GM19455 (cell line): ENCODE measurements around the gene PLBD2.

ENCODE experiments used
- ATAC-seq: cut with Tn5 transposase; IDR thresholded peaks from one replicate; pipeline ENCODE4 v1.9.1; 2021; ENCODE audit not compliant: unreplicated experiment

Gene PLBD2

DNA sequence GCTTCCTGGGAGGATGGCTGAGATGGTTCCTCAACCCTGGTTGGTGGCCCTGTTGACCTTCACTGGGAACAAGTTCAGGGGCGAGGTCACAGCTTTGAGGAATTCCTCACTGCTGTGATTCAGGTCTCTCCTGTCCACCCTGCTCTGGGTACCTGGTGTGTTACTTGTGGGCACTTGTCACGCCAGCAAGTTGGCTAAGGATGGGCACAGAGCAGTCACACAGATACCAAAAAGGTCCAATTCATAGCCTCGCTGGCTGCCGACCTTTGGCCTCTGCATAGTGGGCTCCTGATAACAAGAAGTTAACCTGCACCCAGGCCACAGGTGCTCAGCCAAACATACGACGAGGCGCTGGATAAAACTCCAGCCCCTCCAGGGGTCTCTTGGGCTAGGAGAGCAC is 34.1 kb downstream of the PLBD2 start:
- ATAC-seq: no peak

DNA sequence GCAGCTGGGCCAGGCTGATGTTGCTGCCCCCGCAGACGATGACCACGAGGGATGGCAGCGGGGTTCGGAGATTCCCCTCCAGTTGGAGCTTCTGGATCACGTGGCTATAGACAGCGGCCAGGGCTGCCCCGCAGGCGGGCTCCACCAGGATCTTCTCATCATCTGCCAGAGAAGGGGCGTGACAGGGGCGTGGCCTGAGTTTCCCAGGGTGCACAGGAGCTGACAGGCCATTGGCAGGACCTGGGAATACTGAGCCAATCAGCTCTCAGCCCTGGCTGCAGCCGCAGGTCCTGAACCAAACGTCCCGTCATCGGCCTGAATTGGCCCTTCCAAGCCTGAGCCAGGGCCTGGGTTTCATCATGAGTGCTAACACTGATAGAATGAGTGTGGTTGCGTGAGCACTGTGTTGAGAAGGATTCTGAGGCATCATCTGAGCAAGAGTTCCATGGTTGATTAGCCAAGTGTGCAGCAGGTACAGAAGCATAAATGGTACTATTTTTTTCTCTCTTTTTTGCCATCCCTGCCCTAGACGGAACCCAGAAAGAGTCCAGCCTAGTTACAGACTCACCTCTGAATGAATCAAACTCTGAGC is 34.7 kb downstream of the PLBD2 start:
- no peak for ATAC-seq

DNA sequence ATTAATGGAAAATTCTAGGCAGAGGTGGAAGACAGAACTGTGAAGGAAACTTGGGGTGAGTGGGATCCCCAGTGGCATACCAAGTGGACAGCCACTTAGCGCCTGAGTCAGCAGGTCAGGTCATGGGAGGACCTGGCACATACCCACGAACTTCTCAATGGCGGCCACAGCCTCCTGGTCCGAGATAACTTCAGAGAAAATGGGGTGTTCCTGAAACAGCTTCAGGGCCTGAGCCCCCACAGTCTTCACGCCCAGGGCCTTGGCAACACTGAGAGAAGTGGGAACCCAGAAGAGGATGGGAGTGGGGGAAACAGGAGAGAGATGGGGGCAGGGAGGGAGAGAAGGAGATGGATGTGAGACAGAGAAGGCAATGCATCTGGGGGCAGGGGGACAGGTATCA is 35.4 kb downstream of the PLBD2 start:
- ATAC-seq: no peak

DNA sequence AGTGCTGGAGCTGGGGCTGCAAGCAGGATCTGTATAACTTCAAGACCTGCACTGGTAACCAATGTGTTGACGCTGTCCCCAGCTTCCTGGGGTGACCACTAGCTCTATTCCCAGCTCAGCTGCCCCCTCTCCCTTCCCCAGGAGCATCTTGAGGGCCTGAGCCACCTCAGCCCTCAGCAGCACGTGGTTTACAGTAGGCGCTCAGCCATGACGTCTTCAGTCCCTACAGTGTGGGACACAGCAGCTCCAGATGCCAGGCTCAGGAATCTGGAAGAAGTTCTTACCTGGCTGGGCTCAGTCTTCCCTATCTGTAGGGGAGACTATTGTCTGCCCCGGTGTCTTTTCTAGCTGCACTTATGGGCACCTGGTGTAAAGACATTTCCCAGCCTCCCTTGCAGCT is 36.7 kb downstream of the PLBD2 start:
- ATAC-seq: no peak

DNA sequence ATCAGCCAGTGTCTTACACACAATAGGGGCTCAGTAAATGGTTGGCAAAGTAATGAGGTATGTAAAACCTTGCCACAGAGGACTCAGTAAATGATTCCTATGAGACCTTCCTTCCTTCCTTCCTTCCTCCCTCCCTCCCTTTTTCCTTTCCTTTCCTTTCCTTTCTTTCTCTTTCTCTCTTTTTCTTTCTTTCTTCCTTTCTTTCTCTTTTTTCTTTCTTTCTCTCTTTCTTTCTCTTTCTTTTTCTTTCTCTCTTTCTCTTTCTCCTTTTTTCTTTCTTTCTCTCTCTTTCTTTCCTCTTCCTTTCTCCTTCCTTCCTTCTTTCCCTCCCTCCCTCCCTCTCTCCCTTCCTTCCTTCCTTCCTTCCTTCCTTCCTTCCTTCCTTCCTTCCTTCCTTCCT is 37.8 kb downstream of the PLBD2 start:
- ATAC-seq: no peak

DNA sequence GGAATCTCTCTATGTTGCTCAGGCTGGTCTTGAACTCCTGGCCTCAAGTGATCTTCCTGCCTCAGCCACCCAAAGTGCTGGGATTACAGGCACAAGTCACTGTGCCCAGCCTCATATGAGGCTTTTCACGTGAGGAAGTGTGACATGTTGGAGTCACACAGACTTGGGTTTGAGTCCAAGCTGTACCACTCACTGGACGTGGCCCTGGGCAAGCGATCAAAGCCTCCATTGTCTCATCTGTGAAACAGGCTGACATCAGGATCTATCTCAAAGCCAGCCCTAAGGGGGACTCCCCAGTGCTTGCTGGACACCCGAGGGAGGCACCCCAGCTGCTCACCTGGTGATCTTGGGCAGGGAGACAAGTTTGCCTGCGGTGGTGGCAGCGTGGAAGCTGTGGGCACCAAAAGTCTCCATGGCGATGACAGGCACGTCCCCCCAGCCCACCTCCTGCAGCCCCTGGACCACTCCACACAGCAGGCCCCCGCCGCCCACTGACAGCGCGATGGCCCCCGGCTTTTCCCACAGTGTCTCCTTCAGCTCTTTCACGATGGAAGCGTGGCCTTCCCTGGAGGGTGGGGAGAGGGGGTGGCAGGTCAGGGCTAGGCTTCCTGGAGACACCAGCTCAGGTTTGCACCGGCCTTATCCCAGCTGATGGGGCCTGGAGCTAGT is 38.6 kb downstream of the PLBD2 start:
- ATAC-seq: no peak

DNA sequence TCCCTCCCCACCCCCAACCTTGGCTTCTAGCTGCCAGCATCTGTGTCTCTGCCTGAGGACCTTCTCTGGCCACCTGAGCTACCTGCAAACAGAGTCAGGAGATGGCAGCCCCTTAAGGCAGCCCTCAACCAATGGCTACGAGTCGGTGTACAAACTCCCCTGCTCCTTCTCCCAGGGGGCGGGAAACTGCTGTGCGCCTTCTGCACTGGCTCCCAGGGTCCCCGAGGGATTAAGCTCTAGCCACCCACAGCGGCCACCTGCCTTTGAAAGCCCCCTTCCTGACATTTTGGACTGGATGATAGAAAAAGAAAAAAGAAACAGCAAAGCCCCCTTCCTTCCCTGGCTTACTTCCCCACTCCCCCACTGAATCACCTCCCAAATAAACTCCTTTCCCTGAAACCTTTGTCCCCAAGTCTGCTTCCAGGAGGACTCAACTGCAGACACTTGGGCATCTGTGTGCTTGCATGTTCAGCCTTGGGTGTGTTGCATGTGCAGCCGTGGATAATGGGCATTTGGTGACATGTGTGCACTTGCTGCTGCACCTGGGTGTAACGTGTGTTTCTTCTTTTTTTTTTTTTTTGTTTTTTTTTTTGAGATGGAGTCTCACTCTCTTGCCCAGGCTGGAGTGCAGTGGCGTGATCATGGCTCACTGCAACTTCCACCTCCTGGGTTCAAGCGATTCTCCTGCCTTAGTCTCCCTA is 39.3 kb downstream of the PLBD2 start:
- ATAC-seq: no peak

DNA sequence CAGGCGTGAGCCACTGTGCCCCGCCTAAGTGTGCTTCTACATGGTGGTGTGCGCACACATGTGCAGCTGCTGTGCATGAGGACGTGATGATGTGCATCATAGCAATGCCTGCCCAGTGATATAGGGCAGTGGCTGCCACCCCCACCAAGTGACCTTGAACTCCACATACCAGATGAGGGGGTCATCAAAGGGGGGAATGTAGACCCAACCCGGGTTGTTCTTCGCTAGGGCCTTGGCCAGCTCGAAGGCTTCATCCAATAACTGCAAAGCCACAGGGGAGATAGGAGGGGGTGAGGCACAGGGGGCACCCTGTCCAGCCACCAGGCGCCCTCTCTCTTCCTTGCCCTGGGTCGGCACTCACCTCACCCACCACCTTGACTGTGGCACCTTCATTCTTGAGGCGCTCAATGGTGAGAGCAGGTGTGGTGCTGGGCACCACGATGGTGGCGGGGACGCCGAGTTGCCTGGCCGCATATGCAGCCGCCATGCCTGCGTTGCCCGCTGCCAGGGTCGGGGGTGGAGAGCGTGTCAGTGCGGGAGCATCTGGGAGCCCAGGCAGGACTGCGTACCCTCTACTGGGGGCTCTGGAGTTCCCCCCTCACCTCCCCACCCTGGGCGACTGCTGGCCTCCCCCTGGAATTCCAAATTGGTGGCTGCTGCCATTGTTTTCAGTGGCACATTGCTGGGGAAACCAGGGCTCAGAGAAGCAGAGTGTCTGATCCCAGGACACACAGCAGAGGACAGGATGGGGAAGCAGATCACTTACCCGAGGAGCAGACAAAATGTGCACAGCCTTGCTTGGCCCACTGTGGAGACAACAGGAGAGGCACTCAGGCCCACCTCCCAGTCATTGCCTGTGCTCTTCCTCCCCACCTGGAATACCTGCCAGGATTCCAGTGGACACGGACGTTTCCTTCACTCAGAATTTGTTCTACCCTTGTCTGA is 40.2 kb downstream of the PLBD2 start:
- no peak for ATAC-seq

DNA sequence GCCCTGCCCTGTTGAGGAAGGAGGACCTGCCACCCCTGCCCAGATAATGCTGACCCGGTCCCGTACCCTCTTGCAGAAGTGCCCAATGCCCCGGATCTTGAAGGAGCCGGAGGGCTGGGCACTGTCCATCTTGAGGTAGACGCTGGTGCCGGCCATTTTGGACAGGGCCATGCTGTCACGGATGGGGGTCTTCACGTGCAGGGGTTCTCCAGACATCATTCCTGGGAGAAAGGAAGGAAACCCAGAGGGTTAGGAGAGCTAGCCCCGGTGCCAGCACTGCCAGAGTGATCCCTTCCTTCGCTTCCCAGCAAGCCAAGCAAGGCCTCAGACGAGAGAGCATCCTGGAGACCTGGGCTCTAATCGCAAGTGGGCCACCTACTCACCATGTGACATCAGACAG is 41.1 kb downstream of the PLBD2 start:
- no peak for ATAC-seq

DNA sequence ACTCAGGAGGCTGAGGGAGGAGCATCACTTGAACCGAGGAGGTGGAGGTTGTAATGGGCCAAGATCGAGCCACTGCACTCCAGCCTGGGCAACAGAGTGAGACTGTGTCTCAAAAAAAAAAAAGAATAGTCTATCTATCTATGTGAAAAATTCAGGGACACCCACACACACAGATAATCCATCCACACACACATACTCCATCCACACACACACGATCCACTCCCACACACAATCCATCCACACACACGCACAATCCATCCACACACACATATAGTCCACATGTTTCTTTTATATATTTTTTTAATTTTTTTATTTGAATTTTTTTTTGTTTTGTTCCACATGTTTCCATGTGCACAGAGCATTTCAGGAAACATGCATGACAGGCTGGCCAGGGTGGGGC is 42.0 kb downstream of the PLBD2 start:
- ATAC-seq: no peak

DNA sequence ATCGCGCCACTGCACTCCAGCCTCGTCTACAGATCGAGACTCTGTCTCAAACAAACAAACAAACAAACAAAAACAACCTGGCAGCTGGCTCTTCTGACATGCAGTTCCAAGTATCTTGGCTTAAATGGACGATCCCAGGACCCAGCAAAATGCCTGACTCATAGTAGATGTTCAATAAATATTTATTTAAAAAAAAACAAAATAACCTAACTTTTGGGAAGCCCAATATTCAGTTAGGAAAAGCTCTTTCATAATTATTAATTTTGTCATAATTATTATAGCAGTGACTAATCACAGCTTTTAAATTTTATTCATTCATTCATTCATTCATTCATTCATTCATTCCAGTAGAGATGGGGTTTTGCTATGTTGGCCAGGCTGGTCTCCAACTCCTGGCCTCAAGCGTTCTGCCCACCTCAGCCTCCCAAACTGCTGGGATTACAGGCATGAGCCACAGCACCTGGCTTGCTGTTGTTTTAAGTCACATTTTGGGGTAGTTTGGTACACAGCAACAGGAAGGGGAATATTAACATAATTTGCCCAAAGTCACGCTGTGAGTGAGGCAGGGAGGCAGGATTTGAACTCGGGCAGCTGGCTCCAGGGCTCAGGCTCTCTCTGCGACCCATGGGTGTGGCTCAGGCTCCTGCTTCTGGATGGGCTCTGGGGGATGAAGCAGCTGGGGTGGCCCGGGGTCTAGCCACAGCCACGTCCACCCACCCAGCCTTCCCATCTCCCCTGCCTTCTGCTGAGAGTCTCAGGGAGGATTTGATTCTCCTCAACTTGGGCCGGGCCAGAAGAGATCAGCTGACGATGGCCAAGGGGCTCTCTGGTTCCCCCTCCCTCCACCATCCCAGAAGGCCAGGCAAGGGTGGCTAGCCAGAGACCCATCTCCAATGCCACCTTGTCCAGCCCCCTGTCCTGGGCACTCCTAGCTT is 42.9 kb downstream of the PLBD2 start:
- ATAC-seq: no peak

DNA sequence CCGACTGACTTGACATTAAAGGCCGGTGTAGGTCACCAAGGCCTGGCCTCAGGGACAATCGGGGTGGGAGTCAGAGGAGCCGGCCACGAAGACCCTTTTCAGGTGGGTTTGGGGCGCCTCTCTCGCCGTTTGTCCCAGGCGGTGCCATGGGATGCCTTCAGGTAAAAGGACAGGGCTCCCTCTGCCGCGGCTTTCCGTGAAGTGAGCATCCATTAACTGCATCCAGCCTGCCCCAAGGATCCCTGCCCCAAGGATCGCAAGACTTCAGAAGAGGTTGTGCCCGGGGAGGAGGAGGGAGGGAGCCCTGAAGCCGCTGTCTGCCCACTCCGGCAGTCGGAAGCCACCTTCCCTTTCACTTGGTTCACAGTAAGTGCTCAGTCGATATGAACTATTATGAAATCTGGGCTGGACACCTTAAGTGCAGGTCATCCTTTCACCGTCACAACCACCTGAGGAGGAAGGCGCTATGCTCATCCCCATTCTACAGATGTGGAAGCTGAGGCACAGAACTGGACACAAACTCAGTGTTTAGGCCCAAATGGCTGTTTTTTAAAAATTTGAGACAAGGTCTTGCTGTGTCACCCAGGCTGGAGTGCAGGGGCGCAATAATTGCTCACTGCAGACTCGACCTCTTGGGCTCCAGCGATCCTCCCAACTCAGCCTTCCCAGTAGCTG is 44.3 kb downstream of the PLBD2 start:
- ATAC-seq: no peak

DNA sequence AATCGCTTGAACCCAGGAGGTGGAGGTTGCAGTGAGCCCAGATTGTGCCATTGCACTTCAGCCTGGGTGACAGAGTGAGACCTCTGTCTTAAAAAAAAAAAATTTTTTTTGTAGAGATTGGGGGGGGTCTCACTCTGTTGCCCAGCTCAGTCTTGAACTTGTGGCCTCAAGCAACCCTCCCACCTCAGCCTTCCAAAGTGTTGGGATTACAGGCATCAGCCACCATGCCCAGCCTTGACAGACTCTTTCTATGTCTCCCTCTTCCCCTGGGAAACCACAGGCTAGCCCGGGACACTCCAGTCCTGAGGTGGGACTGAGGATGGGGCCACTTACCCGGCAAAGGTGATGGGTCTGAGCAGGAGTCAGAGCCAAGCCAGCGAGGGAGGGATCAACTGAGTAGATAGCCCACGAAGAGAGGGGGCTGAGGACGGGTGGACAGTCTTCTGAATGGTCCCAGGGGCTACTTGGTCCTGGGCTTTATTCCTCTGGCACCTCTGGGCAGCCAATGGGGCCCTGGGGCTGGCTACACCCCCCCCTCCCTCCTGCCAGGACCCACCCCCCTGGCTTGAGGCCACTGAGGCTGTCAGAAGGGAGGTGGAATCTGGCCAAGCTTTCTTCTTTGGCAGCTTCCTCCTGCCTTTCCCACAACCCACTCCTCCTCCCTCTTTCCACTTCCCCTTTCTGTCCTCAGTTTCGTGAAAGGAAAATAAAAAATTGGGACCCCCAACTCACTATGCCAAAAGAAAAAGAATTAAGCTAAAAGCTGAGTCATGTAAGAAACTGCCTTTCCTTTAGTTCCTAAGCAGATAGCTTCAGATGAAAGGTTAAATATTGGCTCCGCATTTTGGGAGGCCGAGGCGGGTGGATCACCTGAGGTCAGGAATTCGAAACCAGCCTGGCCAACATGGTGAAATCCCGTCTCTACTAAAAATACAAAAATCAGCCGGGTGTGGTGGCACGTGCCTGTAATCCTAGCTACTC is 45.3 kb downstream of the PLBD2 start, which contains the start of gene SDS:
TSS of gene SDS (minus strand) at position 453 of the 981 bp plus-strand sequence. CDS start 4,179 bp downstream, outside the sequence.
- ATAC-seq: no peak

DNA sequence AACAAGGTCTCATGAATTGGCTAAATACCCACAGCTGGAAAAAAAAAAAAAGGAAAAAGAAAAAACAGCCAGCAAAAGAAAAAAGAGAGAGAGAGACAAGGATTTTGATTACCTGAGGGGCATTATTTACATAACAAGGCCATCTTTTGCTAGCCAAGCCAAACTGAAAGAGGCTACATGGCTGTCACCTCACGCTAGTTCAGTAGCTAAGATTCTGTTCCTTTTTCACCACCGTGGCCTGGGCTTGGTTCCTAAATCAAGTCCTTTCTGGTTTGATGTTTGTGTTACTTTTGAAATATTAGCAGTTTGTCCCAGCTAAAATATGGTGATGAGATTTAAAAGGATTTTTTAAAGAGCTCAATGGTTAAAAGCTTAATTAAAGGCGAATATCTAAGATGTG is 47.3 kb downstream of the PLBD2 start:
- ATAC-seq: no peak

DNA sequence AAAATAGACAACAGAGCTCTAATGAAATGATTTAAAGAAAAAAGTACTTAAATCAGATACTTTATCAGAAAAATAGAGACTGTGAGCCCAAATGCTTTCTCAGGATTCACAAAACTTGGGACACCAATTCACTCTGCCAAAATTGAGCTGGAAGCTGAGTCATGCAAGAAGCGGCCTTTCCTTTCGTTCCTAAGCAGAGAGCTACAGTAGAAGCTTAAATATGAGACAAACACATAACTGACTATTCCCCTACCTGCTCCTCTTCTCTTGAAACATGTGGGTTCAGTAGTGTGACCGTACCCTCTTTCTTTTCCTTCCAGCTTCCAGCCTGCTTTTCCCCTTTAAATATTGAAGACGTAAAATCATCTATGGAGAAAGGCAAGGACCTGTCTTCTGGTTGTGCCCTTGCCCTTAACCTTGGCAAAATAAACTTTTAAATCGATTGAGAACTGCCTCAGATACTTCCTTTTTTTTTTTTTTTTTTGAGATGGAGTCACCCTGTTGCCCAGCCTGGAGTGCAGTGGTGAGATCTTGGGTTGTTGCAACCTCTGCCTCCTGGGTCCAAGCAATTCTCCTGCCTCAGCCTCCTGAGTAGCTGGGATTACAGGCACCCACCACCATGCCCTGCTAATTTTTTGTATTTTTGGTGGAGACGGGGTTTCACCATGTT is 49.7 kb downstream of the PLBD2 start:
- no peak for ATAC-seq

DNA sequence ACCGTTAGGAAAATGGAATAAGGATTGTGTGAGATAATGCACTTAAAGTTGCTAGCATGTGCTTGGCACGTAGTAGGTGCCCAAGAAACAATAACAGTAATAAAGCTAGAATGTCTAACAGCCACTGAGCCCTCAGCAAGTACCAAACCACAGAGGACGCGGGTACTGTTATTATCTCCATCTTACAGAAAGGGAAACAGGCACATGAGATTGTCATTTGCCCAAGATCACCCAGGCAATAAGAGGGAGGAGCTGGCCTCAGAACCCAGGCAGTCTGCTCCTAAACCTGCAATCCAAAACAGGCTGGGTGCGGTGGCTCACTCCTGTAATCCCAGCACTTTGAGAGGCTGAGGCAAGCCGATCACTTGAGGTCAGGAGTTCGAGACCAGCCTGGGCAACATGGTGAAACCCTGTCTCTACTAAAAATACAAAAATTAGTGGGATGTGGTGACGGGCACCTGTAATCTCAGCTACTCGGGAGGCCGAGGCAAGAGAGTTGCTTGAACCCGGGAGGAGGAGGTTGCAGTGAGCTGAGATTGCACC is 50.4 kb downstream of the PLBD2 start:
- ATAC-seq: no peak

DNA sequence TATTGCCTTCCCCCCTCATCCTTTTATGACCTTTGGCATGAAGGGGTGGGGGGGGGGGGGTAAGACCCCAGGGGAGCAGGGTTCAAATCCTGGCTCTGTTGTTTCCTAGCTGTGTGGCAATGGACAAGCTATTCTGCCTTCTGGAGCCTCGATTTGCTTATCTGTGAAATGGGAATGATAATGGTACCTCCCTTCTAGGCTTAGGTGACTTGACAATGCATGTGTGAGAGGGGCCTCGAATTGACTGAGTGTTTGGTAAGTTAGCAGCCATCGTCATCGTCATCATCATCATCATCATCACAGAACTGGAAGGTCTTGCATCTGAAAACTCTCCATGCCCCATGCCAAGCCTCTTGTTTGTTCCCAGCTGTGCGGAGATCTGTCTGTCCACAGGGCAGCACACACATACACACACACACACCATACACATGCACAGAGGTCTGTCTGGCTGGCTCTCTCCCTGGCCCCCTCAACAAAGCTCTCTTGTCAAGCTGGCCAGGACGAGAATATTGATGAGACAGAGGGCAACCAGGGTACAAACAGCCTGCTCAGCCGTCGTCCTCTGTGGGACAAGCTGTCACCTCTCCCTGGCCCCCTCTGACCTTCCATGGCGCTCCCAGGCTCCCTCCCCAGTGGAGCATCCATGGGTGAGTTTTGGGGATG is 51.2 kb downstream of the PLBD2 start:
- ATAC-seq: no peak
